Measurements from ENCODE around the gene ACSL3.
A peak's percentile ranks its signal among the peaks of the same experiment; 100 is the strongest.

The ACSL3 gene

DNA sequence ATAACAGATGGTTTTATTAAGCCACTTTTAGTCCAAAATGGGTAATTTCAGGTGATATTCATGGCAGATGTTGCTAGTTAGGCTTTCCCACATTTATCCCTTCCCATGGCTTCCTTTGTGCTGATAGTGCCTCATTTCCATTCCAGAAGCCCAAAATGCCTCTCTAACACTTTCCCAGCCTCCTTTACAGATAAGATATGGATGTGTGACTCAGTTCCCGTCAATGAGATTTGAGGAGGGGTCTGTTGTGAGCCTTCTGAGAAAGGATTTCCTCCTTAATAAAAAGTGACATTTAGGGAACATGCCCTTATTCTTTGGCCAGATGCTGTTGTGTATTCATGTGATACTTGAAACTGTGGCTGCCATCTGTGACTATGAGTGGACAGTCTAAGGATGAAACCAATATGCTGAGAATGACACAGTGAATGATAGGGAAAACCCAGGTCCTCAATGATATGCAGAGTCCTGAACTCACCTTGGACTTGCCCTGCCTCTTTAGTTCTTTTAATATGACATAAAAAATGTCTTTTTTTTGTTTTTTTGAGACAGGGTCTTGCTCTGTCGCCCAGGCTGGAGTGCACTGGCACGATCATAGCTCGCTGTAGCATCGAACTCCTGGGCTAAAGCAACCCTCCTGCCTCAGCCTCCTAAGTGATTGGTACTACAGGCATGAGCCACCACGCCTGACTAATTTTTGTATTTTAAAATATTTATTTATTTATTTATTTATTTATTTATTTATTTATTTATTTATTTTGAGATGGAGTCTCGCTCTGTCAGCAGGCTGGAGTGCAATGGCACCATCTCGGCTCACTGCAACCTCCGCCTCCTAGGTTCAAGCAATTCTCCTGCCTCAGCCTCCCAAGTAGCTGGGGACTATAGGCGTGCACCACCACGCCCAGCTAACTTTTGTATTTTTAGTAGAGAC, 5.8 kb upstream of the ACSL3 start:
- DNase-seq (ENCODE audit: low spot score) = no peak
- TF ChIP-seq, protein P1, sequence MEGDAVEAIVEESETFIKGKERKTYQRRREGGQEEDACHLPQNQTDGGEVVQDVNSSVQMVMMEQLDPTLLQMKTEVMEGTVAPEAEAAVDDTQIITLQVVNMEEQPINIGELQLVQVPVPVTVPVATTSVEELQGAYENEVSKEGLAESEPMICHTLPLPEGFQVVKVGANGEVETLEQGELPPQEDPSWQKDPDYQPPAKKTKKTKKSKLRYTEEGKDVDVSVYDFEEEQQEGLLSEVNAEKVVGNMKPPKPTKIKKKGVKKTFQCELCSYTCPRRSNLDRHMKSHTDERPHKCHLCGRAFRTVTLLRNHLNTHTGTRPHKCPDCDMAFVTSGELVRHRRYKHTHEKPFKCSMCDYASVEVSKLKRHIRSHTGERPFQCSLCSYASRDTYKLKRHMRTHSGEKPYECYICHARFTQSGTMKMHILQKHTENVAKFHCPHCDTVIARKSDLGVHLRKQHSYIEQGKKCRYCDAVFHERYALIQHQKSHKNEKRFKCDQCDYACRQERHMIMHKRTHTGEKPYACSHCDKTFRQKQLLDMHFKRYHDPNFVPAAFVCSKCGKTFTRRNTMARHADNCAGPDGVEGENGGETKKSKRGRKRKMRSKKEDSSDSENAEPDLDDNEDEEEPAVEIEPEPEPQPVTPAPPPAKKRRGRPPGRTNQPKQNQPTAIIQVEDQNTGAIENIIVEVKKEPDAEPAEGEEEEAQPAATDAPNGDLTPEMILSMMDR (IDR thresholded peaks at IDR 0.05; ENCODE audit: extremely low read depth, missing control alignments) = no peak

DNA sequence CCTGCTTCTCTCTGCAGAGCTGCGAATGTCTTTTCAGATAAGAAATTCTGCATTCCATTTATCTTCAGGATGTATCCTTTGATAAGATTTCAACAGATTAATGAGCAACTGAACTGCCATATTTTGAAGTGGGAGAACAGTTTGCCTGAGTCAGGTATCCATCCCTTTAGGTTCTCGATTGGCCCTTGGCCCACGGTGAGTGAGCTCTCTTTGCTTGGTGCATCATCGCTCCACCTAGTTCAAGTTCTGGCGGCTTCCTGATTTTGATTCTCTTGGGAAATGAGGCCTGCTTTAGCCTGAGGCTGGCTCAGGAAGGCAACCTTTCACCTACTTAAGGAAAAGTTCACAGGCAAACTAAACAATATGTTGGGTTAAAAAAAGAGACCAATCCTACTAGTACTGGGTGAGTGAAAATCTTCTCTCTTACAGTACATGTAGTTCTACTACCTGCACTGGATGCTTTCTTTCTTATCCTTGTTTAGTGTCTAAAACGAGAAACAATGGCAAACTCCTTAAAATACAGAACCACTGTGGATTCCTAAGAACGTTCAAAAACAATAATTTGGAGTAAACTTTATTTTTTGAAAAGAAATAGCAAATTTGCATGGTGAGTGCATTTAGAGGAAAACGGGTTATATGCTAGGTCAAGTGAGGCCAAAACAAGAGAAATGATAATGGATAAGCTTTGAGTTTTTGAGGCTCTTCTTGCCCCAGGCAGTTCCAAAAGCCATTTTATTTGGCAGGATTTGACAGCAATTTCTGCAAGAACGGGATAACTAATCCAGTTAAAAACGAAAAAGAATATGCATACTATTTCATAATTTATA, 837 bp upstream of the ACSL3 start:
- no peak for DNase-seq (ENCODE audit: low spot score)
- TF ChIP-seq, protein P1 (IDR thresholded peaks at IDR 0.05; ENCODE audit: extremely low read depth, missing control alignments) = no peak

DNA sequence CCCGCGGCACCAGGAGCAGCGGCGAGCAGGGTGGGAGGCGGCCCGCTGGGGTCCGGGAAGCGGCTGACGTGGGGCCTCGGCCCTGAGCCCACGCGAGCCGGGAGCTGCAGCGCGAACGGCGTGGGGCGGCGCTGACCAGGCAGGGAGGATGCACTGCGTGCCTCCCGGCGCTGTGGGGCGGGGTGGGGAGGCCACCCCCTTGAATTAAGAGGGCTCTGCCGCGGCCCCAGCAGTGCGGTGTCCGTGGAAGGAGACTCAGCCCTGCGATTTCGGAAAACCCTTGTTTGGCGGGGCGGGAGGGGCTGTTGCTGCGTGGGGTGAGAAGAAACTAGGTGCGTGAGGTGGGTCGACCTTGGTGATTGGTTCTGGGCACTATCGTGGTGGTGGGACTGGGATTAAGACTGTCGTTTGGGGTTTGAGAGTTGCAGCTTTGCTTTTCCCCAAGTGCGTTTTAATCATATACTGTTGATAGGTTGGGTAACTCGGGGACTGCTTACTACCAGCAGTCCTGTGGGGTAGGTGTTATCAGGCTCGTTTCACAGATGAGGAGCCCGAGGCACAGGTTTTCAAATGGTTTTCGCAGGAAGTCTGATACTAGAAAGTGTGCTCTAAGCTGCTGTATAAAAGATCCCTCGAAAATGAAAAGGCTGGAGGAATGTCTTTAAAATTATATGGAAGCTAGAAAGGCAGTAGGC, 722 bp downstream of the ACSL3 start:
- peak; percentile 62 for DNase-seq (ENCODE audit: low spot score)
- TF ChIP-seq, protein P1 (IDR thresholded peaks at IDR 0.05; ENCODE audit: extremely low read depth, missing control alignments) = no peak

DNA sequence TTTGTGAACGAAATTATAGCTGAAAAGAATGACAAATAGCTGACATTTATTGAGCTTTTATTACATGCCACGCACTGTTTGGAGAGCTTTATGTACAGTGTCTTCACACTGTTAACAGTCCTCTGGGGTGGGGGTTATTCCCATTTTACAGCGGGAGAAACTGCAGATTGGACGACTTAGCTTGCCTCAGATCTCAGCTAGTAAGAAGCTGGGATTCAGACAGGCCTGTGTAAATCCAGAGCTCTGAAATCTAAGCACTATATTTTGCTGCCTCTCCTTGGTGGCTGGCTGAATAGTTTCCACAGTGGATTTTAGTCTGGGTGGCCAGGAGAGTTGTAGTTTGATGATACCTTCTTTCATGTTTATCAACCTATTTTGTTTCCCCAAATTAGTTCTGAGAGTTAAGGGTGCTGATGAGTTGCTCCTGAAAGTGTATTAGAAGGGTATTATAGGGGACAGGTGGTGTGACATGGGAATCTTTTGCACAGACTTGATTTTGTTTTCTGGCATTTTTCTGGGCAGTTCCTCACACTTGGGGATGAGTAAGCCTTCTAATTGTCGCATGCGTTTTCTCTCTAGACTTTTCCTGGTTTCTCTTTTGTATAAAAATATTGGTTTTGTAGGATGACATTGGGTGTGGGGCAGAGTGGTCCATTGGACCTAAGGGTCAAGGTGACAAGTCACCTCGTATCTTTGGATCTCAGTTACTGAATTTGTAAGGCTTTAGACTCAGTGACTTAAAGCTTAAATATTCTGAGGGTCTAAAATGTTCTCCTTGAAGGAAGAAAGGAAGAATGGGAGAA, 1.5 kb downstream of the ACSL3 start:
- TF ChIP-seq, protein P1 (IDR thresholded peaks at IDR 0.05; ENCODE audit: extremely low read depth, missing control alignments) = no peak
- DNase-seq (ENCODE audit: low spot score) = peak; percentile 25

DNA sequence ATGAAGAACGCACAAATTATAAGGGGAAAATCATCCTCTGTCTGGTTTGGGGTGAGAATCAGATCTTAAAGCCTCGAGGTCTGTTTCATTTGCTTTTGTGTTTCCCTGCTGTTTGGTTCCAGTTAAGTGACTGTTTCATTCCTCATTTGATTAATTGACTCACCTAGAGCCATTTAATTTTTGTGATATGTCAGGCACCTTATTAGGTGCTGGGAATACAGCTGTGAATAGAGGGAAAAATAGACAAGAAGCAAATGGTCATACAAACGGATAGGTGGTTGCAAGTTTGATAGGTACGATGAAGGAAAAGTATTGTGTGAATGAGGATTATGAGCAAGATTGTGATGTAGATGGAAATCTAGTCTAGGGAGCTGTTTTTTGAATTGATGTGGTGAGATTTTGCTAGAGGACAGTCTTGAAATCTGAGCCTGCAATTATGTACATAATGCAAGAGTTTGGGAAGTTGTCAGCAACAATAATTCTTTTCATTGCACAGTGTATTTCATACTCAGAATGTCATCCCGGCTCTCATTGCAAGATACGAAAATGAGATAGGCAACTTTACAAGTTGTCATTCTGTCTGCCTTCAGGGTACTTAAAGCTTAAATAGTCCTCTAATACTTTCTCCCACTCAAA, 2.2 kb downstream of the ACSL3 start:
- no peak for DNase-seq (ENCODE audit: low spot score)
- TF ChIP-seq, protein P1 (IDR thresholded peaks at IDR 0.05; ENCODE audit: extremely low read depth, missing control alignments) = no peak

DNA sequence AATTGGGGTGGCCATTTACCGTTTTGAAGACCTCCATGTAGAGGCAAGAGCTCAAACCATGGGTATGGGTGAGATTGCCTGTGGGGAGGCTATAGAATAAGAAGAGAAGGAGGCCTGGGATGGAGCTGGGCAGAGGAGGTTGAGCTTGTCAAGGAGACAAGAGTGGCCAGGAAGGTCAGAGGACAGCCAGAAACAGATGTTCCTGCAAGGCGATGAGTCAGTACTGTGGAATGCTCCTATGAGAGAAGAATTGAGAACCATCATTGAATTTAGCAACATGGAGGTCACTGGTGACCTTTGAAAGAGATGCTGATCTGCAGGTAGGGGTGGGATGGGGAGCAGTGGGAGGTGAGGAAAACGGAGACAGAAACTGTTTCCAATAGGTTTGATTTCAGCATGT, 3.5 kb downstream of the ACSL3 start:
- DNase-seq (ENCODE audit: low spot score) = no peak
- TF ChIP-seq, protein P1 (IDR thresholded peaks at IDR 0.05; ENCODE audit: extremely low read depth, missing control alignments) = no peak
